HEK293 (cell line): Measurements from ENCODE around the gene DYNAP.
A peak's percentile ranks its signal among the peaks of the same experiment; 100 is the strongest.

Experiments
- CTCF ChIA-PET: fragments of 350-600 bp; formaldehyde crosslinking; extraction: SDS; loops from one replicate; lab custom pipeline; 2021; ENCODE audit warnings: antibody characterized with exemption; lab: Yijun Ruan, JAX
- POLR2A ChIA-PET: fragments of 300-600 bp; formaldehyde crosslinking; extraction: SDS; loops from one replicate; lab custom pipeline; 2020; ENCODE audit warnings: antibody characterized with exemption, inconsistent platforms; lab: Yijun Ruan, JAX
- H3K27ac ChIP-seq: fragments of 200-500 bp; sonication (Bioruptor generic); 2 replicates; pipeline ENCODE4 v1.5.1; 2014; ENCODE audit warnings: low read depth, low read length, control low read depth, inconsistent platforms; ENCODE audit errors: extremely low read depth
- H3K36me3 ChIP-seq, 2 experiments: fragments of 200-500 bp in 1 of 2; sonication (Bioruptor generic) in 1 of 2; 1 replicate in 1 of 2; 2 replicates in 1 of 2; pipeline ENCODE4 v1.5.1; 2014 to 2017; ENCODE audit warnings: inconsistent platforms in 2 of 2, low read length in 2 of 2; ENCODE audit not compliant: control insufficient read depth in 2 of 2, insufficient read depth in 1 of 2
- H3K4me1 ChIP-seq: fragments of 200-500 bp; sonication (Bioruptor generic); 2 replicates; pipeline ENCODE4 v1.5.1; 2014; ENCODE audit warnings: mild to moderate bottlenecking, low read length, inconsistent platforms; ENCODE audit not compliant: control insufficient read depth, insufficient read depth
- H3K4me3 ChIP-seq: 2 replicates; pipeline ENCODE4 v1.5.1; 2011; ENCODE audit warnings: low read depth, mild to moderate bottlenecking, control low read depth, low read length, moderate library complexity
- H3K9me3 ChIP-seq: fragments of 200-500 bp; sonication (Bioruptor generic); 2 replicates; pipeline ENCODE4 v1.5.1; 2014; ENCODE audit warnings: low read depth, low read length, inconsistent platforms; ENCODE audit not compliant: control insufficient read depth, insufficient read depth
- PRDM1 ChIP-seq: fragments of 450-650 bp; formaldehyde crosslinking; IDR thresholded peaks from 2 replicates; pipeline ENCODE4; 2016; ENCODE audit warnings: missing biosample characterization, missing genetic modification characterization
- REPIN1 ChIP-seq: fragments of 450-650 bp; formaldehyde crosslinking; IDR thresholded peaks from 2 replicates; pipeline ENCODE4 v1.5.1; 2017; ENCODE audit warnings: missing biosample characterization, missing genetic modification characterization, low read depth
- SETDB1 ChIP-seq: IDR thresholded peaks from one replicate; pipeline ENCODE4 v1.6.1; 2017; ENCODE audit warnings: mild to moderate bottlenecking, low read length, moderate library complexity, mixed read lengths; ENCODE audit not compliant: insufficient read length
- TRIM28 ChIP-seq: IDR thresholded peaks from 2 replicates; pipeline ENCODE4 v1.6.1; 2011; ENCODE audit warnings: low read length, control low read depth, borderline replicate concordance
- ZBTB20 ChIP-seq: fragments of 450-650 bp; formaldehyde crosslinking; IDR thresholded peaks from 2 replicates; pipeline ENCODE4 v1.5.1; 2016; ENCODE audit warnings: missing biosample characterization, missing genetic modification characterization
- ZBTB44 ChIP-seq: fragments of 450-650 bp; IDR thresholded peaks from 2 replicates; pipeline ENCODE4 v1.5.1; 2018; ENCODE audit warnings: missing biosample characterization, mild to moderate bottlenecking, missing genetic modification characterization
- ZFP69B ChIP-seq: fragments of 450-650 bp; formaldehyde crosslinking; IDR thresholded peaks from 2 replicates; pipeline ENCODE4 v1.5.1; 2016; ENCODE audit warnings: missing biosample characterization, missing genetic modification characterization
- ZNF133 ChIP-seq: fragments of 450-650 bp; formaldehyde crosslinking; IDR thresholded peaks from 2 replicates; pipeline ENCODE4 v1.5.1; 2016; ENCODE audit warnings: missing biosample characterization, missing genetic modification characterization
- ZNF148 ChIP-seq: fragments of 450-650 bp; formaldehyde crosslinking; IDR thresholded peaks from 2 replicates; pipeline ENCODE4 v1.5.0; 2017; ENCODE audit warnings: missing biosample characterization, missing genetic modification characterization, borderline replicate concordance
- ZNF169 ChIP-seq: fragments of 450-650 bp; formaldehyde crosslinking; IDR thresholded peaks from 2 replicates; pipeline ENCODE4 v1.5.1; 2016; ENCODE audit warnings: missing biosample characterization, missing genetic modification characterization
- ZNF175 ChIP-seq: fragments of 450-650 bp; formaldehyde crosslinking; IDR thresholded peaks from 2 replicates; pipeline ENCODE4 v1.5.1; 2016; ENCODE audit warnings: missing biosample characterization, missing genetic modification characterization
- ZNF223 ChIP-seq: fragments of 450-650 bp; formaldehyde crosslinking; IDR thresholded peaks from 2 replicates; pipeline ENCODE4 v1.5.1; 2016; ENCODE audit warnings: missing biosample characterization, missing genetic modification characterization
- ZNF266 ChIP-seq: fragments of 450-650 bp; formaldehyde crosslinking; IDR thresholded peaks from 2 replicates; pipeline ENCODE4 v1.5.1; 2016; ENCODE audit warnings: missing biosample characterization, missing genetic modification characterization, low read depth
- ZNF366 ChIP-seq: fragments of 450-650 bp; formaldehyde crosslinking; conservative IDR thresholded peaks from 2 replicates; pipeline ENCODE4 v1.5.1; 2016; ENCODE audit warnings: missing biosample characterization, missing genetic modification characterization
- ZNF433 ChIP-seq: fragments of 450-650 bp; formaldehyde crosslinking; IDR thresholded peaks from 2 replicates; pipeline ENCODE4 v1.5.1; 2016; ENCODE audit warnings: missing biosample characterization, missing genetic modification characterization, low read depth
- ZNF501 ChIP-seq: fragments of 450-650 bp; formaldehyde crosslinking; IDR thresholded peaks from 2 replicates; pipeline ENCODE4 v1.5.1; 2016; ENCODE audit warnings: missing biosample characterization, missing genetic modification characterization
- ZNF571 ChIP-seq: fragments of 450-650 bp; formaldehyde crosslinking; IDR thresholded peaks from 2 replicates; pipeline ENCODE4 v1.5.0; 2017; ENCODE audit warnings: missing biosample characterization, missing genetic modification characterization
- ZNF626 ChIP-seq: fragments of 450-650 bp; sonication (Bioruptor Pico); formaldehyde crosslinking; IDR thresholded peaks from 2 replicates; pipeline ENCODE4 v1.5.1; 2018; ENCODE audit warnings: missing biosample characterization, missing genetic modification characterization, inconsistent platforms
- ZNF707 ChIP-seq: fragments of 450-650 bp; formaldehyde crosslinking; IDR thresholded peaks from 2 replicates; pipeline ENCODE4 v1.5.1; 2016; ENCODE audit warnings: missing biosample characterization, missing genetic modification characterization

DYNAP gene

GRCh38 chr18:54590945-54591344 lies at the start of gene DYNAP:
DYNAP (plus strand) TSS chr18:54591245; CDS start chr18:54591283, 38 bp downstream.
- no peak within 1 kb of the TSS for H3K4me3 ChIP-seq
- ChIA-PET POLR2A (no interaction called here), CTCF (interaction anchor here (0.6 kb wide), 1 partner anchor 651 kb away, joined by 3 read pairs; no protein-coding TSS in a partner anchor)
- no peaks in the 10 kb centered on the region for H3K9me3 ChIP-seq
- TF ChIP-seq ZNF133 = no peak
- H3K36me3 ChIP-seq = no peaks in the 10 kb centered on the region
- H3K4me1 ChIP-seq = no peaks in the 10 kb centered on the region
- H3K27ac ChIP-seq = no peak within 1 kb of the TSS

GRCh38 chr18:54551590-54551989 lies 39.5 kb upstream of the DYNAP start:
- POLR2A ChIA-PET = no interaction called here
- no peak overlapping the region for H3K4me3 ChIP-seq
- no peaks in the 10 kb centered on the region for H3K4me1 ChIP-seq
- no peaks in the 10 kb centered on the region for H3K36me3 ChIP-seq
- H3K27ac ChIP-seq = no peak overlapping the region
- TF ChIP-seq ZNF626 (tag by site-specific recombination) = 0 out of 2 replicates have a peak, but pooled peaks have one; percentile 14
- no peak for TF ChIP-seq ZNF571 (tag by site-specific recombination)
- TF ChIP-seq SETDB1 = peak; percentile 96
- TF ChIP-seq TRIM28 = peak; percentile 61; the same call in 1 of the 2 replicates
- CTCF ChIA-PET = interaction anchor here (1.2 kb wide), 1 partner anchor 432 kb away, joined by 3 read pairs; no protein-coding TSS in a partner anchor
- H3K9me3 ChIP-seq = no peaks in the 10 kb centered on the region

GRCh38 chr18:54555286-54555685 lies 35.8 kb upstream of the DYNAP start:
- Histone ChIP-seq H3K27ac (no peak overlapping the region), H3K9me3 (no peaks in the 10 kb centered on the region), H3K36me3 (no peaks in the 10 kb centered on the region), H3K4me3 (no peak overlapping the region), H3K4me1 (no peaks in the 10 kb centered on the region)
- TF ChIP-seq ZNF148 (tag by site-specific recombination) = no peak
- TF ChIP-seq ZBTB44 = no peak
- TF ChIP-seq ZNF169 = no peak
- no peak for TF ChIP-seq PRDM1 (tag by site-specific recombination)
- TF ChIP-seq ZNF433 (tag by site-specific recombination) = no peak
- TF ChIP-seq ZNF266 (tag by site-specific recombination) = no peak
- no peak for TF ChIP-seq ZNF175
- TF ChIP-seq ZBTB20 = no peak
- no peak for TF ChIP-seq ZNF707 (tag by site-specific recombination)
- no peak for TF ChIP-seq ZNF501
- no peak for TF ChIP-seq REPIN1 (tag by site-specific recombination)
- TF ChIP-seq ZFP69B = no peak
- TF ChIP-seq ZNF223 (tag by site-specific recombination) = no peak
- no peak for TF ChIP-seq ZNF366 (tag by site-specific recombination)
- ChIA-PET CTCF (interaction anchor here (0.8 to 2.9 kb wide), 3 partner anchors 94 to 115 kb away, joined by 3 to 10 read pairs (median 4); no protein-coding TSS in a partner anchor), POLR2A (interaction anchor here (0.5 kb wide), 1 partner anchor 549 kb away, joined by 3 read pairs; no protein-coding TSS in a partner anchor)
